K562 treated with DMSO at 1 percent for 24 hours (cell line): ENCODE measurements around the gene NMS. TPM values are rescaled to one million over a fixed set of nuclear protein-coding genes. Genes with fewer than 3 reads are reported as not detected.

ENCODE experiments used
- total RNA-seq: library from RNA; unstranded; fragments of 300-600 nt; gene quantifications from 2 replicates; pipeline ENCODE4 v1.2.3, GENCODE V29; 2022; ENCODE audit warnings: low read depth; ENCODE audit not compliant: insufficient read depth

NMS gene, protein sequence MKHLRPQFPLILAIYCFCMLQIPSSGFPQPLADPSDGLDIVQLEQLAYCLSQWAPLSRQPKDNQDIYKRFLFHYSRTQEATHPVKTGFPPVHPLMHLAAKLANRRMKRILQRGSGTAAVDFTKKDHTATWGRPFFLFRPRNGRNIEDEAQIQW
- not detected in 2 replicates for total RNA-seq

DNA sequence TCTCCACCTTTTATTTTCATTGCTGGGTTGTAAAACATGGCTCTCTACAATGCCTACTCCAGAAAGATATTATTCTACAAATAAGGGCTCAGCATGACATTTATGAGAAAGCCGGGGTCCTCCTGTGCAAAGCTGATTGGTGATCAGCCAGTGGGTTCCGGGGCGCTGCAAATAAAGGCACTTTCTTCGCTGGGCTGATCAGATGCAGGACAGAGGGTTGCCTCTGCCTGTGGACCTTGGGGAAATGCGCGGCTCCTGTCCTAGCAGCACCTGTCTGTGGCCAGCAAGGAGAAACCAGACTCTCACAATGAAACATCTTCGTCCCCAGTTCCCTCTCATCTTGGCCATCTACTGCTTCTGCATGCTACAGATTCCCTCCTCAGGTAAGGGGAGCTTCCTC, at the start of gene NMS:
Gene NMS (plus strand): TSS at position 301 of the 400 bp plus-strand sequence. CDS start 7 bp downstream, at position 308.

Other genes starting within 250 kb of the NMS start
- 1.4 and 1.7 TPM in 2 replicates for gene LONRF2, start 148.0 kb upstream of the NMS start, total RNA-seq
- 13.9 and 20.4 TPM in 2 replicates for gene CHST10, start 52.8 kb upstream of the NMS start, total RNA-seq
- 14.5 and 15.6 TPM in 2 replicates for gene PDCL3, start 92.5 kb downstream of the NMS start, total RNA-seq